H1 (cell line): ENCODE results near the gene RERE. TPM values are rescaled to one million over a fixed set of nuclear protein-coding genes. Genes with fewer than 3 reads are reported as not detected.

Experiments used
- CTCF ChIA-PET: fragments of 300-600 bp; sonication (Branson Sonifier 250); formaldehyde crosslinking; loops from one replicate; lab custom pipeline; 2021; ENCODE audit not compliant: partially characterized antibody; lab: Charles Lee
- POLR2A ChIA-PET: fragments of 300-600 bp; sonication (Branson Sonifier 250); formaldehyde crosslinking; loops from one replicate; lab custom pipeline; 2021; ENCODE audit warnings: inconsistent platforms; ENCODE audit not compliant: partially characterized antibody; lab: Charles Lee
- DNase-seq, 2 experiments: peaks; one replicate each; pipeline versions ENCODE4 v3.0.0 to v3.0.0-alpha.2; 2010 to 2022; ENCODE audit warnings: low spot score in 2 of 2, low read depth in 1 of 2, mixed read lengths in 1 of 2
- FAIRE-seq: peaks from 2 replicates; lab custom pipeline; 2011; peaks lifted over from hg19 to GRCh38; lab: Jason Lieb, UNC
- H2AFZ ChIP-seq: 2 replicates; pipeline ENCODE4 v1.8.1; 2012; ENCODE audit warnings: low read length, inconsistent platforms
- H2AK5ac ChIP-seq: 2 replicates; pipeline ENCODE4 v1.6.1; 2013; ENCODE audit warnings: low read depth, low read length
- H2BK120ac ChIP-seq: replicated peaks from 2 replicates; pipeline ENCODE3; 2013; ENCODE audit warnings: low read depth, low read length, inconsistent platforms
- H2BK12ac ChIP-seq: 2 replicates; pipeline ENCODE4 v1.6.1; 2013; ENCODE audit warnings: low read depth, low read length
- H2BK15ac ChIP-seq: 2 replicates; pipeline ENCODE4 v1.6.1; 2013; ENCODE audit warnings: low read length
- H2BK20ac ChIP-seq: 2 replicates; pipeline ENCODE4 v1.6.1; 2013; ENCODE audit warnings: low read length
- H2BK5ac ChIP-seq: 2 replicates; pipeline ENCODE4 v1.6.1; 2013; ENCODE audit warnings: low read depth, low read length
- H3K14ac ChIP-seq: 2 replicates; pipeline ENCODE4 v1.6.1; 2013; ENCODE audit warnings: inconsistent platforms; ENCODE audit not compliant: insufficient read length
- H3K18ac ChIP-seq: 2 replicates; pipeline ENCODE4 v1.6.1; 2013; ENCODE audit warnings: low read length; ENCODE audit errors: extremely low read depth
- H3K23ac ChIP-seq: 2 replicates; pipeline ENCODE4 v1.6.1; 2013; ENCODE audit warnings: inconsistent platforms; ENCODE audit not compliant: insufficient read length
- H3K23me2 ChIP-seq: 2 replicates; pipeline ENCODE4 v1.6.1; 2013; ENCODE audit warnings: low read depth, low read length
- H3K27ac ChIP-seq: 2 replicates; pipeline ENCODE4 v1.6.1; 2011; ENCODE audit warnings: low read depth, low read length, inconsistent platforms
- H3K27me3 ChIP-seq, 4 experiments: replicated peaks in 1 of 4; 1 replicate in 1 of 4; 2 replicates in 3 of 4; pipeline versions ENCODE4 v1.6.1 to v1.8.1; 2011 to 2013; ENCODE audit warnings: low read length in 3 of 4, mild to moderate bottlenecking in 3 of 4, inconsistent platforms in 2 of 4, mixed read lengths in 2 of 4, moderate library complexity in 1 of 4; ENCODE audit not compliant: control insufficient read depth in 3 of 4, insufficient read depth in 3 of 4; ENCODE audit errors: extremely low read depth in 1 of 4
- H3K36me3 ChIP-seq, 4 experiments: 2 replicates each; pipeline versions ENCODE4 v1.6.1 to v1.8.1; 2011 to 2013; ENCODE audit warnings: mild to moderate bottlenecking in 4 of 4, low read length in 3 of 4, moderate library complexity in 2 of 4, control low read depth in 1 of 4, inconsistent platforms in 1 of 4; ENCODE audit not compliant: insufficient read depth in 4 of 4, control insufficient read depth in 2 of 4
- H3K4ac ChIP-seq: replicated peaks from 2 replicates; pipeline ENCODE3; 2013; ENCODE audit warnings: low read length, low read depth, mixed read lengths, inconsistent platforms; ENCODE audit not compliant: insufficient read length
- H3K4me1 ChIP-seq, 4 experiments: replicated peaks in 1 of 4; 1 replicate in 1 of 4; 2 replicates in 3 of 4; pipeline versions ENCODE4 v1.6.1 to v1.8.1; 2011 to 2013; ENCODE audit warnings: low read length in 3 of 4, inconsistent platforms in 2 of 4, mixed read lengths in 1 of 4; ENCODE audit not compliant: insufficient read depth in 4 of 4, control insufficient read depth in 3 of 4
- H3K4me2 ChIP-seq, 2 experiments: 2 replicates each; pipeline versions ENCODE4 v1.6.1 to v1.8.1; 2011 to 2013; ENCODE audit warnings: low read depth in 2 of 2, low read length in 2 of 2, control low read depth in 1 of 2, inconsistent platforms in 1 of 2, mild to moderate bottlenecking in 1 of 2; ENCODE audit not compliant: insufficient read depth in 1 of 2
- H3K4me3 ChIP-seq, 4 experiments: fragments of 200-600, 300-600 bp in 1 of 4; sonication (generic), shearing (Covaris generic), sonication (Bioruptor Twin) in 1 of 4; 2 replicates each; pipeline versions ENCODE4 v1.5.1 to v1.8.1; 2011 to 2016; ENCODE audit warnings: low read length in 4 of 4, low read depth in 3 of 4, control low read depth in 2 of 4, inconsistent platforms in 2 of 4, mild to moderate bottlenecking in 2 of 4, mixed read lengths in 1 of 4, moderate library complexity in 1 of 4; ENCODE audit not compliant: insufficient read depth in 2 of 4; ENCODE audit errors: extremely low read depth in 1 of 4
- H3K56ac ChIP-seq: replicated peaks from 2 replicates; pipeline ENCODE3; 2013; ENCODE audit warnings: low read depth, mild to moderate bottlenecking, mixed read lengths, low read length, inconsistent platforms; ENCODE audit not compliant: insufficient read length
- H3K79me1 ChIP-seq: 2 replicates; pipeline ENCODE4 v1.6.1; 2013; ENCODE audit warnings: low read depth, low read length, control low read depth
- H3K79me2 ChIP-seq, 2 experiments: 2 replicates each; pipeline versions ENCODE4 v1.6.1 to v1.8.1; 2012 to 2013; ENCODE audit warnings: low read length in 2 of 2, mild to moderate bottlenecking in 2 of 2, inconsistent platforms in 1 of 2; ENCODE audit not compliant: insufficient read depth in 2 of 2, control insufficient read depth in 1 of 2
- H3K9ac ChIP-seq, 4 experiments: replicated peaks in 1 of 4; 1 replicate in 1 of 4; 2 replicates in 3 of 4; pipeline versions ENCODE4 v1.6.1 to v1.8.1; 2011 to 2013; ENCODE audit warnings: low read depth in 3 of 4, low read length in 3 of 4, control low read depth in 2 of 4, mild to moderate bottlenecking in 2 of 4, moderate library complexity in 2 of 4, inconsistent platforms in 1 of 4; ENCODE audit errors: extremely low read depth in 1 of 4
- H3K9me3 ChIP-seq, 2 experiments: 2 replicates each; pipeline versions ENCODE4 v1.6.1 to v1.8.1; 2012 to 2013; ENCODE audit warnings: mild to moderate bottlenecking in 2 of 2, moderate library complexity in 2 of 2, control low read depth in 1 of 2, inconsistent platforms in 1 of 2, low read depth in 1 of 2, low read length in 1 of 2, mixed read lengths in 1 of 2; ENCODE audit not compliant: insufficient read depth in 2 of 2
- H4K20me1 ChIP-seq, 2 experiments: replicated peaks in 1 of 2; 2 replicates each; pipeline versions ENCODE3 to v1.8.1; 2011 to 2013; ENCODE audit warnings: inconsistent platforms in 2 of 2, low read length in 2 of 2, mild to moderate bottlenecking in 1 of 2; ENCODE audit not compliant: insufficient read depth in 2 of 2, control insufficient read depth in 1 of 2
- H4K5ac ChIP-seq: 2 replicates; pipeline ENCODE4 v1.6.1; 2013; ENCODE audit warnings: low read length, low read depth, mixed read lengths, inconsistent platforms; ENCODE audit not compliant: insufficient read length
- H4K8ac ChIP-seq: 2 replicates; pipeline ENCODE4 v1.8.0; 2013; ENCODE audit warnings: mild to moderate bottlenecking, moderate library complexity, low read length, inconsistent platforms; ENCODE audit not compliant: insufficient read depth; ENCODE audit errors: extremely low read depth
- H4K91ac ChIP-seq: replicated peaks from 2 replicates; pipeline ENCODE3; 2013; ENCODE audit warnings: low read length, mixed read lengths, inconsistent platforms; ENCODE audit not compliant: insufficient read length
- BRCA1 ChIP-seq: IDR thresholded peaks from 2 replicates; pipeline ENCODE4 v1.6.1; 2012; ENCODE audit warnings: low read depth, low read length, improper control_type of control experiment
- CHD1 ChIP-seq: IDR thresholded peaks from 2 replicates; pipeline ENCODE4 v1.6.1; 2012; ENCODE audit warnings: low read depth, low read length, improper control_type of control experiment
- EP300 ChIP-seq, 2 experiments: IDR thresholded peaks; 1 replicate in 1 of 2; 2 replicates in 1 of 2; pipeline ENCODE4 v1.6.1; 2011 to 2012; ENCODE audit warnings: low read depth in 2 of 2, low read length in 2 of 2, mild to moderate bottlenecking in 2 of 2, borderline replicate concordance in 1 of 2, inconsistent platforms in 1 of 2, moderate library complexity in 1 of 2
- FOSL1 ChIP-seq: IDR thresholded peaks from 2 replicates; pipeline ENCODE4 v1.6.1; 2011; ENCODE audit warnings: mild to moderate bottlenecking, low read depth, low read length, moderate library complexity; ENCODE audit not compliant: insufficient read depth
- HDAC2 ChIP-seq, 2 experiments: fragments of 300-600 bp in 1 of 2; sonication (generic) in 1 of 2; IDR thresholded peaks; 2 replicates each; pipeline ENCODE4 v1.6.1; 2011 to 2012; ENCODE audit warnings: low read depth in 2 of 2, low read length in 2 of 2, mild to moderate bottlenecking in 2 of 2, moderate library complexity in 2 of 2, borderline replicate concordance in 1 of 2, inconsistent platforms in 1 of 2
- KDM1A ChIP-seq: fragments of 200-600, 300-600 bp; sonication (generic); IDR thresholded peaks from 2 replicates; pipeline ENCODE4 v1.7.1; 2016; ENCODE audit warnings: mild to moderate bottlenecking, low read length, borderline replicate concordance
- NRF1 ChIP-seq: IDR thresholded peaks from 2 replicates; pipeline ENCODE4 v1.6.1; 2011; ENCODE audit warnings: mild to moderate bottlenecking, low read depth, low read length, improper control_type of control experiment
- POLR2AphosphoS5 ChIP-seq: IDR thresholded peaks from 2 replicates; pipeline ENCODE4 v1.6.1; 2011; ENCODE audit warnings: low read depth, low read length
- ZNF274 ChIP-seq: IDR thresholded peaks from 2 replicates; pipeline ENCODE4 v1.7.0; 2012; ENCODE audit warnings: low read length, borderline replicate concordance; ENCODE audit errors: extremely low read depth
- WGBS, 2 experiments: shearing (Covaris generic) in 1 of 2; methylation state at CpG; one replicate each; pipeline versions ENCODE4 v1.1.6 to v1.1.7; 2013 to 2015; ENCODE audit warnings: low lambda C conversion rate in 2 of 2, mixed read lengths in 2 of 2, inconsistent platforms in 1 of 2, low coverage in 1 of 2, missing lambda C conversion rate in 1 of 2; ENCODE audit not compliant: insufficient replicate concordance in 2 of 2, insufficient coverage in 1 of 2, insufficient read length in 1 of 2; ENCODE audit errors: extremely low coverage in 1 of 2, missing lambda C conversion rate in 1 of 2; 5-methylcytosine and 5-hydroxymethylcytosine counted together
- polyA plus RNA-seq, 7 experiments: library from polyadenylated mRNA; depleted of rRNA in 3 of 7; stranded (reverse) in 5 of 7; unstranded in 2 of 7; fragments of >200 nt in 5 of 7; fragments of 200-250 nt in 2 of 7; gene quantifications; 1 replicate in 5 of 7; 2 replicates in 1 of 7; 4 replicates in 1 of 7; pipeline versions ENCODE4 v1.2.1 to v1.2.3, GENCODE V29; 2011 to 2013; ENCODE audit warnings: missing spikeins in 2 of 7, mixed read lengths in 2 of 7
- total RNA-seq: library from RNA; stranded (reverse); fragmentation: NEBNext Ultra II Directional; extraction: Animal tissue kit (Norgen Biotek cat#: 25700); gene quantifications from 2 replicates; pipeline ENCODE4 v1.2.1, GENCODE V29; 2021
- TF ChIP-seq, protein P1 (sequence below): IDR thresholded peaks from 2 replicates; pipeline ENCODE4 v1.6.1; 2011; ENCODE audit warnings: low read depth, mild to moderate bottlenecking, low read length; ENCODE audit not compliant: insufficient read depth

Gene RERE
- total and polyA plus RNA-seq, 2 of the 8 experiments (the other 6 are each of a cell fraction or from before 2014, with no cell fraction given), result 15.3 to 142 TPM

DNA sequence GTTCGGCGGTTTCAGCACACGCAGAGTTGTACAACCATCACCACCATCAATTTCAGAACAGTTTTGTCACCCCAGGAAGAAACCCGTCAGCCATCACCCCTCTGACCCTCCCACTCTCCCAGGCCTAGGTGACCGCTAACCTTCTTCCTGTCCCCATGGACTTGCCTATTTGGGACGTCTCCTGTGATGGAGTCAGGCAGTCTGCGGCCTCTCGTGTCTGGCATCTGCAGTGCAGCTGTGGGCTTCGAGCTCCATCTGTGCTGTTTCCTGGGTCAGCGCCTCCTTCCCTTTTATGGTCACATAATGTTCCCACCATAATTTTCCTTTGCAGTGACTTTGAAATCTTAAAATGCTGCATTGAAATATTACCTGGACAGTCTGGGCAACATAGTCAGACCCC is 475.1 kb downstream of the RERE start:
- Histone ChIP-seq H3K4ac (no peak overlapping the region), H3K9ac (no peak overlapping the region), H2BK5ac (no peak overlapping the region), H4K91ac (no peak overlapping the region), H3K56ac (no peak overlapping the region), H3K4me3 (no peak overlapping the region), H4K5ac (no peak overlapping the region), H3K36me3 (no peaks in the 10 kb centered on the region), H2AK5ac (no peak overlapping the region), H3K14ac (no peak overlapping the region), H3K23me2 (peaks cover 9% of the 10 kb centered on the region; the same call in 1 of the 2 replicates), H3K18ac (no peak overlapping the region), H2AFZ (no peak overlapping the region), H3K79me2 (no peaks in the 10 kb centered on the region), H3K23ac (no peak overlapping the region), H3K27ac (no peak overlapping the region), H3K9me3 (no peaks in the 10 kb centered on the region), H3K27me3 (no peaks in the 10 kb centered on the region), H2BK15ac (no peak overlapping the region), H2BK12ac (no peak overlapping the region), H3K4me2 (no peak overlapping the region), H2BK20ac (no peak overlapping the region), H4K20me1 (peaks cover 0 to 4% of the 10 kb centered on the region in 2 experiments), H2BK120ac (no peak overlapping the region), H3K4me1 (no peaks in the 10 kb centered on the region), H3K79me1 (no peaks in the 10 kb centered on the region), H4K8ac (no peak overlapping the region)
- DNase-seq (no peak), FAIRE-seq (no peak)
- TF ChIP-seq POLR2AphosphoS5 (no peak), BRCA1 (no peak), NRF1 (no peak), EP300 (IDR thresholded peaks at IDR 0.05; ENCODE audit: borderline replicate concordance in 1 of 2, low read depth in 2 of 2, low read length in 2 of 2) (no peak), ZNF274 (no peak), KDM1A (no peak), FOSL1 (no peak), CHD1 (no peak), HDAC2 (IDR thresholded peaks at IDR 0.05; ENCODE audit: borderline replicate concordance in 1 of 2, low read depth in 2 of 2, low read length in 2 of 2) (no peak)
- TF ChIP-seq, protein P1, sequence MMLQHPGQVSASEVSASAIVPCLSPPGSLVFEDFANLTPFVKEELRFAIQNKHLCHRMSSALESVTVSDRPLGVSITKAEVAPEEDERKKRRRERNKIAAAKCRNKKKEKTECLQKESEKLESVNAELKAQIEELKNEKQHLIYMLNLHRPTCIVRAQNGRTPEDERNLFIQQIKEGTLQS, result no peak
- ChIA-PET POLR2A (interaction anchor here (1.0 kb wide), 1 partner anchor 14 kb away, joined by 3 read pairs; no protein-coding TSS in a partner anchor), CTCF (interaction anchor here (1.3 to 6.9 kb wide), 5 partner anchors 9 to 363 kb away, joined by 3 to 29 read pairs (median 5); partner anchors contain the start of gene SLC45A1)
- 91% methylated on average over 10 of the region's 10 CpGs; no CpG with 5 or more reads in 1 of the 2 experiments for WGBS, 2 experiments
